Measurements from ENCODE around the gene C2CD2. TPM values are rescaled to one million over a fixed set of nuclear protein-coding genes. Genes with fewer than 3 reads are reported as not detected.

C2CD2 gene
- total and polyA plus RNA-seq, 2 experiments from 2014 or later = 4.5 to 16.2 TPM

DNA sequence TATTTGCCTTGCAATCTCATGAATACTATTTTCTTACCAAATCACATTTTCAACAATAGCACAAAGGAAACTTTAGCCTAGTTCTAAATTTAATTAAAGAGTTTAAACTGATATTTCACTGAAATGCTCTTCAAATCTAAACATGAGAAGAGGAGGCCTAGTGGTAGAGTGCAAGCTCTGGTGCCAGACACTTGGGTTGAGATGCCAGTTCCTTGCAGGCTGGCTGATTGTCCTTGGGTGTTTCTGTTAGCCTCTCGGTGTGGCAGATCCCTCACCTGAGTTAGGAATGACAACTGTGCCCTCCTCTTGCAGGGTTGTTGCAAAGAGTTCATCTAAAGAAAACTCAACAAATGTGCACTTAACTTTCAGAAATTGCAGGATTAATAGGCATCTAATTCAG lies 43.8 kb upstream of the C2CD2 start:
- H3F3A ChIP-seq (replicated peaks; ENCODE audit: low read depth) = no peaks in the 10 kb centered on the region
- no peak overlapping the region for H3K27ac ChIP-seq (ENCODE audit: low read depth)
- peaks cover 12% of the 10 kb centered on the region; the same call in 1 of the 2 replicates for H3K36me3 ChIP-seq (ENCODE audit: insufficient read depth)
- no peaks in the 10 kb centered on the region for H3K4me1 ChIP-seq (ENCODE audit: insufficient read depth)
- H2AFZ ChIP-seq = no peak overlapping the region
- Mint-ChIP-seq H3K27me3 (ENCODE audit: insufficient read depth, low read depth, poor library complexity) (peaks cover 1% of the 10 kb centered on the region), H3K4me1 (no peaks in the 10 kb centered on the region), H3K9me3 (peaks cover 24% of the 10 kb centered on the region), H3K36me3 (ENCODE audit: low read depth) (peaks cover 87% of the 10 kb centered on the region), H3K4me3 (no peak overlapping the region), H3K27ac (no peak overlapping the region)
- peaks cover 10% of the 10 kb centered on the region for H4K20me1 ChIP-seq (replicated peaks; ENCODE audit: insufficient read depth)
- 0 out of 2 replicates have a peak, but pooled peaks cover 4% of the 10 kb centered on the region for H3K9me2 ChIP-seq (ENCODE audit: insufficient read depth)
- no peak overlapping the region for H3K4me3 ChIP-seq
- ATAC-seq (no peak), DNase-seq (ENCODE audit: low spot score) (no peak)
- no peak overlapping the region for H3K4me2 ChIP-seq
- H3K79me2 ChIP-seq (replicated peaks; ENCODE audit: insufficient read depth) = peaks cover 23% of the 10 kb centered on the region
- H3K27me3 ChIP-seq (ENCODE audit: insufficient read depth) = no peaks in the 10 kb centered on the region
- TF ChIP-seq NANOG (IDR thresholded peaks at IDR 0.05; ENCODE audit: borderline replicate concordance) (no peak), EZH2phosphoT487 (IDR thresholded peaks at IDR 0.05; ENCODE audit: unreplicated experiment) (no peak), POLR2AphosphoS5 (IDR thresholded peaks at IDR 0.05; ENCODE audit: low read depth) (no peak), JUNB (IDR thresholded peaks at IDR 0.05; ENCODE audit: unreplicated experiment) (no peak), ZNF114 (CRISPR knock-in tag; IDR thresholded peaks at IDR 0.05) (no peak)
- TF ChIP-seq, protein P1, sequence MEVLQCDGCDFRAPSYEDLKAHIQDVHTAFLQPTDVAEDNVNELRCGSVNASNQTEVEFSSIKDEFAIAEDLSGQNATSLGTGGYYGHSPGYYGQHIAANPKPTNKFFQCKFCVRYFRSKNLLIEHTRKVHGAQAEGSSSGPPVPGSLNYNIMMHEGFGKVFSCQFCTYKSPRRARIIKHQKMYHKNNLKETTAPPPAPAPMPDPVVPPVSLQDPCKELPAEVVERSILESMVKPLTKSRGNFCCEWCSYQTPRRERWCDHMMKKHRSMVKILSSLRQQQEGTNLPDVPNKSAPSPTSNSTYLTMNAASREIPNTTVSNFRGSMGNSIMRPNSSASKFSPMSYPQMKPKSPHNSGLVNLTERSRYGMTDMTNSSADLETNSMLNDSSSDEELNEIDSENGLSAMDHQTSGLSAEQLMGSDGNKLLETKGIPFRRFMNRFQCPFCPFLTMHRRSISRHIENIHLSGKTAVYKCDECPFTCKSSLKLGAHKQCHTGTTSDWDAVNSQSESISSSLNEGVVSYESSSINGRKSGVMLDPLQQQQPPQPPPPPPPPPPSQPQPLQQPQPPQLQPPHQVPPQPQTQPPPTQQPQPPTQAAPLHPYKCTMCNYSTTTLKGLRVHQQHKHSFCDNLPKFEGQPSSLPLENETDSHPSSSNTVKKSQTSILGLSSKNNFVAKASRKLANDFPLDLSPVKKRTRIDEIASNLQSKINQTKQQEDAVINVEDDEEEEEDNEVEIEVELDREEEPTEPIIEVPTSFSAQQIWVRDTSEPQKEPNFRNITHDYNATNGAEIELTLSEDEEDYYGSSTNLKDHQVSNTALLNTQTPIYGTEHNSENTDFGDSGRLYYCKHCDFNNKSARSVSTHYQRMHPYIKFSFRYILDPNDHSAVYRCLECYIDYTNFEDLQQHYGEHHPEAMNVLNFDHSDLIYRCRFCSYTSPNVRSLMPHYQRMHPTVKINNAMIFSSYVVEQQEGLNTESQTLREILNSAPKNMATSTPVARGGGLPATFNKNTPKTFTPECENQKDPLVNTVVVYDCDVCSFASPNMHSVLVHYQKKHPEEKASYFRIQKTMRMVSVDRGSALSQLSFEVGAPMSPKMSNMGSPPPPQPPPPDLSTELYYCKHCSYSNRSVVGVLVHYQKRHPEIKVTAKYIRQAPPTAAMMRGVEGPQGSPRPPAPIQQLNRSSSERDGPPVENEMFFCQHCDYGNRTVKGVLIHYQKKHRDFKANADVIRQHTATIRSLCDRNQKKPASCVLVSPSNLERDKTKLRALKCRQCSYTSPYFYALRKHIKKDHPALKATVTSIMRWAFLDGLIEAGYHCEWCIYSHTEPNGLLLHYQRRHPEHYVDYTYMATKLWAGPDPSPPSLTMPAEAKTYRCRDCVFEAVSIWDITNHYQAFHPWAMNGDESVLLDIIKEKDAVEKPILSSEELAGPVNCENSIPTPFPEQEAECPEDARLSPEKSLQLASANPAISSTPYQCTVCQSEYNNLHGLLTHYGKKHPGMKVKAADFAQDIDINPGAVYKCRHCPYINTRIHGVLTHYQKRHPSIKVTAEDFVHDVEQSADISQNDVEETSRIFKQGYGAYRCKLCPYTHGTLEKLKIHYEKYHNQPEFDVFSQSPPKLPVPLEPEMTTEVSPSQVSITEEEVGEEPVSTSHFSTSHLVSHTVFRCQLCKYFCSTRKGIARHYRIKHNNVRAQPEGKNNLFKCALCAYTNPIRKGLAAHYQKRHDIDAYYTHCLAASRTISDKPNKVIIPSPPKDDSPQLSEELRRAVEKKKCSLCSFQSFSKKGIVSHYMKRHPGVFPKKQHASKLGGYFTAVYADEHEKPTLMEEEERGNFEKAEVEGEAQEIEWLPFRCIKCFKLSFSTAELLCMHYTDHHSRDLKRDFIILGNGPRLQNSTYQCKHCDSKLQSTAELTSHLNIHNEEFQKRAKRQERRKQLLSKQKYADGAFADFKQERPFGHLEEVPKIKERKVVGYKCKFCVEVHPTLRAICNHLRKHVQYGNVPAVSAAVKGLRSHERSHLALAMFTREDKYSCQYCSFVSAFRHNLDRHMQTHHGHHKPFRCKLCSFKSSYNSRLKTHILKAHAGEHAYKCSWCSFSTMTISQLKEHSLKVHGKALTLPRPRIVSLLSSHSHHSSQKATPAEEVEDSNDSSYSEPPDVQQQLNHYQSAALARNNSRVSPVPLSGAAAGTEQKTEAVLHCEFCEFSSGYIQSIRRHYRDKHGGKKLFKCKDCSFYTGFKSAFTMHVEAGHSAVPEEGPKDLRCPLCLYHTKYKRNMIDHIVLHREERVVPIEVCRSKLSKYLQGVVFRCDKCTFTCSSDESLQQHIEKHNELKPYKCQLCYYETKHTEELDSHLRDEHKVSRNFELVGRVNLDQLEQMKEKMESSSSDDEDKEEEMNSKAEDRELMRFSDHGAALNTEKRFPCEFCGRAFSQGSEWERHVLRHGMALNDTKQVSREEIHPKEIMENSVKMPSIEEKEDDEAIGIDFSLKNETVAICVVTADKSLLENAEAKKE (CRISPR knock-in tag; IDR thresholded peaks at IDR 0.05) = no peak
- TF ChIP-seq, protein P2, sequence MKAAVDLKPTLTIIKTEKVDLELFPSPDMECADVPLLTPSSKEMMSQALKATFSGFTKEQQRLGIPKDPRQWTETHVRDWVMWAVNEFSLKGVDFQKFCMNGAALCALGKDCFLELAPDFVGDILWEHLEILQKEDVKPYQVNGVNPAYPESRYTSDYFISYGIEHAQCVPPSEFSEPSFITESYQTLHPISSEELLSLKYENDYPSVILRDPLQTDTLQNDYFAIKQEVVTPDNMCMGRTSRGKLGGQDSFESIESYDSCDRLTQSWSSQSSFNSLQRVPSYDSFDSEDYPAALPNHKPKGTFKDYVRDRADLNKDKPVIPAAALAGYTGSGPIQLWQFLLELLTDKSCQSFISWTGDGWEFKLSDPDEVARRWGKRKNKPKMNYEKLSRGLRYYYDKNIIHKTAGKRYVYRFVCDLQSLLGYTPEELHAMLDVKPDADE (IDR thresholded peaks at IDR 0.05) = no peak
- TF ChIP-seq, protein P3, sequence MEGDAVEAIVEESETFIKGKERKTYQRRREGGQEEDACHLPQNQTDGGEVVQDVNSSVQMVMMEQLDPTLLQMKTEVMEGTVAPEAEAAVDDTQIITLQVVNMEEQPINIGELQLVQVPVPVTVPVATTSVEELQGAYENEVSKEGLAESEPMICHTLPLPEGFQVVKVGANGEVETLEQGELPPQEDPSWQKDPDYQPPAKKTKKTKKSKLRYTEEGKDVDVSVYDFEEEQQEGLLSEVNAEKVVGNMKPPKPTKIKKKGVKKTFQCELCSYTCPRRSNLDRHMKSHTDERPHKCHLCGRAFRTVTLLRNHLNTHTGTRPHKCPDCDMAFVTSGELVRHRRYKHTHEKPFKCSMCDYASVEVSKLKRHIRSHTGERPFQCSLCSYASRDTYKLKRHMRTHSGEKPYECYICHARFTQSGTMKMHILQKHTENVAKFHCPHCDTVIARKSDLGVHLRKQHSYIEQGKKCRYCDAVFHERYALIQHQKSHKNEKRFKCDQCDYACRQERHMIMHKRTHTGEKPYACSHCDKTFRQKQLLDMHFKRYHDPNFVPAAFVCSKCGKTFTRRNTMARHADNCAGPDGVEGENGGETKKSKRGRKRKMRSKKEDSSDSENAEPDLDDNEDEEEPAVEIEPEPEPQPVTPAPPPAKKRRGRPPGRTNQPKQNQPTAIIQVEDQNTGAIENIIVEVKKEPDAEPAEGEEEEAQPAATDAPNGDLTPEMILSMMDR (conservative IDR thresholded peaks at IDR 0.05; ENCODE audit: low read depth in 2 of 2) = no peak
